Activated CD8-positive, alpha-beta memory T cell treated with anti-CD3 and anti-CD28 coated beads, Interleukin-2, amount 10 ng/mL, durations not matched to agents 7 days and 5 days (primary cell): ENCODE data around the gene CSNK1G1. TPM values are rescaled to one million over a fixed set of nuclear protein-coding genes. Genes with fewer than 3 reads are reported as not detected.
"Not testable (repeated sequence)": the region's sequence is repeated elsewhere in the genome, so short reads cannot be mapped to it uniquely, and the experiment has no call there.

ENCODE experiments used
- ATAC-seq: fragments of 150-1000 bp; cut with Tn5 transposase; one replicate; pipeline ENCODE4 v1.10.0; 2021; ENCODE audit warnings: moderate library complexity
- CTCF ChIA-PET: fragments of 350-600 bp; sonication (Branson Sonifier 250); formaldehyde crosslinking; loops from one replicate; lab custom pipeline; 2021; ENCODE audit warnings: antibody characterized with exemption; lab: Charles Lee
- DNase-seq: peaks from one replicate; pipeline ENCODE4 v3.0.0-alpha.2; 2020
- H3K27ac Mint-ChIP-seq: one replicate; pipeline ENCODE4 v1.8.0; 2021; ENCODE audit warnings: mild to moderate bottlenecking, mixed read lengths
- H3K27me3 Mint-ChIP-seq: one replicate; pipeline ENCODE4 v1.8.0; 2021; ENCODE audit warnings: mixed read lengths
- H3K36me3 Mint-ChIP-seq: one replicate; pipeline ENCODE4 v1.8.0; 2021; ENCODE audit warnings: mild to moderate bottlenecking, mixed read lengths
- H3K4me1 Mint-ChIP-seq: one replicate; pipeline ENCODE4 v1.8.0; 2021; ENCODE audit warnings: mixed read lengths
- H3K4me3 Mint-ChIP-seq: one replicate; pipeline ENCODE4 v1.8.0; 2021; ENCODE audit warnings: mild to moderate bottlenecking, moderate library complexity, mixed read lengths
- H3K9me3 Mint-ChIP-seq: one replicate; pipeline ENCODE4 v1.8.0; 2022; ENCODE audit warnings: low read depth, mixed read lengths
- total RNA-seq, 2 experiments: library from RNA; stranded (reverse); gene quantifications; one replicate each; pipeline ENCODE4 v1.2.3, GENCODE V29; 2021

The CSNK1G1 gene
- total RNA-seq, 2 experiments from 2014 or later: 26.9 to 30.5 TPM

DNA sequence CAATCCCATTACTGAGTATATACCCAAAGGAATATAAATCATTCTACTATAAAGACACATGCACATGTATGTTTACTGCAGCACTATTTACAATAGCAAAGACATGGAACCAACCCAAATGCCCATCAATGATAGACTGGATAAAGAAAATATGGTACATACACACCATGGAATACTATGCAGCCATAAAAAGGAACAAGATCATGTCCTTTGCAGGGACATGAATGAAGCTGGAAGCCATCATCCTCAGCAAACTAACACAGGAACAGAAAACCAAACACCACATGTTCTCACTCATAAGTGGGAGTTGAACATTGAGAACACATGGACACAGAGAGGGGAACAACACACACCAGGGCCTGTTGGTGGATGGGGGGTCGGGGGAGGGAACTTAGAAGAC is 134.1 kb downstream of the CSNK1G1 start:
- not testable (repeated sequence) for H3K9me3 Mint-ChIP-seq, DNase-seq, H3K27me3 Mint-ChIP-seq, H3K4me3 Mint-ChIP-seq, H3K27ac Mint-ChIP-seq, ATAC-seq
- CTCF ChIA-PET: interaction anchor here (1.0 kb wide), 1 partner anchor 58 kb away, joined by 3 read pairs; no protein-coding TSS in a partner anchor
- Mint-ChIP-seq H3K4me1 (peaks cover 15% of the 10 kb centered on the region), H3K36me3 (peaks cover 21% of the 10 kb centered on the region)

GRCh38 chr15:64217429-64217750 is 138.6 kb downstream of the CSNK1G1 start:
- DNase-seq, H3K4me1 Mint-ChIP-seq, H3K27me3 Mint-ChIP-seq, ATAC-seq, H3K27ac Mint-ChIP-seq, H3K9me3 Mint-ChIP-seq, H3K4me3 Mint-ChIP-seq: not testable (repeated sequence)
- peaks cover 15% of the 10 kb centered on the region for H3K36me3 Mint-ChIP-seq
- CTCF ChIA-PET: interaction anchor here (0.7 kb wide), 1 partner anchor 39 kb away, joined by 3 read pairs; no protein-coding TSS in a partner anchor

DNA sequence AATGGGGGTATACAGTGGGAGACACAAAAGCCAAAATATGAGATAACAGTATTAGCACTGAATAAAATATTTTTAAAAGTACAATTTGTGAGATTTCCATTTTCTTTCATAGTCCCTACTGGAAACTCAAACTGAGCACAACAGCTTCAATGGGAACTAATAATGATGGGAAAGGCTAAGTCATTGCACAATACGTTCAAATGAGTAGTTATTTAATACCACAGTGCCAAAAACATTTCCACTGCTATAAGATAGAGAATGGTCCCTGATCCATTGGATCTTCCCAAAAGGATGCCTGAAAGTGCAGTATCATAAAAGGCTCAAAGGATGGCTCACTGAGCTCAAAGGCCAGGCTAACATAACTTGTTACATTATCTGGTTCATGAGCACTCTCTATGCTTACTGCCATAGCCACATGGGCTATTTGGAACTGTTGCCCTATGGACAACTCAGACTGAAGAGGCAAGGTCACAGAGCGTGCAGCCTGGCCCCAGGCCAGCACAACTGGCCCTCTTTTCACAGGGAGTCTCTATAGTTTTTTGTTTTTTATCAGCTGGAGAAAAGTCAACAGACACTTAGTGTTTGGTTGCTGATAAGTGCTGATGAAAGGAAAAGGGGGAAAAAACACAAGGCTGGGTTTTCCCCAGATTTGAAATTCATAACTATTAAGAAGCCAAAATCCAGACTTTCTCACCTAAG is 139.1 kb downstream of the CSNK1G1 start:
- Mint-ChIP-seq H3K27ac (no peak overlapping the region), H3K9me3 (no peaks in the 10 kb centered on the region), H3K4me1 (peaks cover 6% of the 10 kb centered on the region), H3K36me3 (peaks cover 12% of the 10 kb centered on the region), H3K27me3 (no peaks in the 10 kb centered on the region), H3K4me3 (no peak overlapping the region)
- DNase-seq (no peak), ATAC-seq (no peak)
- CTCF ChIA-PET: interaction anchor here (0.7 to 1.5 kb wide), 3 partner anchors 38 to 511 kb away, joined by 3 read pairs; no protein-coding TSS in a partner anchor

- Mint-ChIP-seq H3K36me3 (peaks cover 11% of the 10 kb centered on the region), H3K27me3 (no peaks in the 10 kb centered on the region), H3K27ac (no peak overlapping the region), H3K4me3 (no peak overlapping the region), H3K9me3 (no peaks in the 10 kb centered on the region), H3K4me1 (peaks cover 12% of the 10 kb centered on the region)
- DNase-seq (no peak), ATAC-seq (no peak)
- CTCF ChIA-PET: interaction anchor here (0.7 to 1.5 kb wide), 2 partner anchors 63 to 512 kb away, joined by 3 read pairs; no protein-coding TSS in a partner anchor
Measured at GRCh38 chr15:64216196-64216595, 139.8 kb downstream of the CSNK1G1 start.

- DNase-seq: no peak
- H3K9me3 Mint-ChIP-seq: no peaks in the 10 kb centered on the region
Measured at GRCh38 chr15:64213646-64214045, 142.3 kb downstream of the CSNK1G1 start.

DNA sequence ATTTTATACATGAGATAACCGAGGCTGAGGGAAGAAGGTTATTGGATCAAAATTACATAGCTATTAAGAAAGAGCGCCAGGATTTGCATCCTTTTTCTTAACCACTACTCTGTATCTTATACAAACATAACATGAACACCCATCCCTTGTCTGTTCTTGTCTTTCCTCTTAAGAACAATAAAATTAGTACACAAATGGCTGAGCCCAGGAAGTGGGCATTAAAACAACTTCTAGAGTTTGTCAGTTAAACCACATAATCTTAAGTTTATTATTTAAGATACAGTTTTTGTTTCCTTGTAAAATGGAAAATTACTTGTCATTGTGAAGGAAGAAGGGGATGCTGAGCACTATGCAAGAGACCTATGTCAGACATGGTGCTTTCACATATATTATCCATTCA is 144.3 kb downstream of the CSNK1G1 start:
- no peak overlapping the region for H3K4me3 Mint-ChIP-seq
- H3K4me1 Mint-ChIP-seq: peaks cover 21% of the 10 kb centered on the region
- no peaks in the 10 kb centered on the region for H3K9me3 Mint-ChIP-seq
- CTCF ChIA-PET: no interaction called here
- peak overlapping the region; percentile 60 for H3K27ac Mint-ChIP-seq
- no peaks in the 10 kb centered on the region for H3K27me3 Mint-ChIP-seq
- ATAC-seq: no peak
- H3K36me3 Mint-ChIP-seq: peaks cover 13% of the 10 kb centered on the region
- no peak for DNase-seq

More at GRCh38 chr15:64213646-64214045, 142.3 kb downstream of the CSNK1G1 start:
- peaks cover 11% of the 10 kb centered on the region for H3K36me3 Mint-ChIP-seq
- ATAC-seq: no peak
- CTCF ChIA-PET: no interaction called here
- H3K4me1 Mint-ChIP-seq: peaks cover 21% of the 10 kb centered on the region
- peak overlapping the region; percentile 1 for H3K27ac Mint-ChIP-seq
- H3K27me3 Mint-ChIP-seq: no peaks in the 10 kb centered on the region
- H3K4me3 Mint-ChIP-seq: no peak overlapping the region

GRCh38 chr15:64210371-64210770 is 145.6 kb downstream of the CSNK1G1 start:
- Mint-ChIP-seq H3K9me3 (no peaks in the 10 kb centered on the region), H3K4me3 (no peak overlapping the region), H3K4me1 (peaks cover 21% of the 10 kb centered on the region), H3K36me3 (peaks cover 13% of the 10 kb centered on the region), H3K27me3 (no peaks in the 10 kb centered on the region), H3K27ac (no peak overlapping the region)
- ATAC-seq: no peak
- DNase-seq: no peak
- CTCF ChIA-PET: interaction anchor here (0.6 to 1.6 kb wide), 5 partner anchors 41 to 491 kb away, joined by 3 to 7 read pairs (median 5); partner anchors contain the start of genes CSNK1G1 and PPIB

DNA sequence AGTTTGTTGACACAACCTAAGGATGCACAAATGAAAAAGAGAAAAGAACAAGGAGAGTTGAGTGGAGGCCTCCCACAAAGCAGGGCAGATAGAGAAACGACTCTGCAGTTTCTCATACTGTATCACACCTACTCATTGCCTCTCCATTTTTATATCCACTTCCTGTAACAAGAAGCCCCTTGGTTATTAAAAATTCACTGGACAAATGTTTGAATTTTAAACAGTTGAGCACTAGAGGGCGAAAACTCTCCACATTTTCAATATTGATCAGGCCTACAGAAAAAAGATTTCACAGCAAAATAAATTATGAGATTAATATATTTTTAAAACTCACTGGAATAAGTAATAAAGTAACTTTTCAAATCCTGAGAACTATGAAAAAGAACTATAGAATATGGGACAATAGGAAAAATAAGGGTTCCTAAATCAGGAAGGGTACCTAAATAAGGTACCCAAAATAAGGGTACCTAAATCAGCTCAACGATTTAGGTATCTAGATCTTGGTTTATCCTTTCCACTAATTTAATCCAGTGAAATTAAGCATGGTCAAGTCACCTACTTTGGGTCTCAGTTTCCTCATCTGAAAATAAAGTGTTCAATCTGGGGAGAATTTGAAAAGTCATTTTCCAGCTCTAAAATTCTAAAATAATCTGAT is 146.2 kb downstream of the CSNK1G1 start:
- CTCF ChIA-PET: interaction anchor here (0.7 to 1.6 kb wide), 5 partner anchors 41 to 524 kb away, joined by 3 to 7 read pairs (median 3); partner anchors contain the start of genes CSNK1G1 and PPIB
- H3K27me3 Mint-ChIP-seq: no peaks in the 10 kb centered on the region
- no peak for DNase-seq
- H3K4me1 Mint-ChIP-seq: peaks cover 21% of the 10 kb centered on the region
- H3K27ac Mint-ChIP-seq: peak overlapping the region; percentile 57
- no peak for ATAC-seq
- no peak overlapping the region for H3K4me3 Mint-ChIP-seq
- no peaks in the 10 kb centered on the region for H3K9me3 Mint-ChIP-seq
- peaks cover 13% of the 10 kb centered on the region for H3K36me3 Mint-ChIP-seq

DNA sequence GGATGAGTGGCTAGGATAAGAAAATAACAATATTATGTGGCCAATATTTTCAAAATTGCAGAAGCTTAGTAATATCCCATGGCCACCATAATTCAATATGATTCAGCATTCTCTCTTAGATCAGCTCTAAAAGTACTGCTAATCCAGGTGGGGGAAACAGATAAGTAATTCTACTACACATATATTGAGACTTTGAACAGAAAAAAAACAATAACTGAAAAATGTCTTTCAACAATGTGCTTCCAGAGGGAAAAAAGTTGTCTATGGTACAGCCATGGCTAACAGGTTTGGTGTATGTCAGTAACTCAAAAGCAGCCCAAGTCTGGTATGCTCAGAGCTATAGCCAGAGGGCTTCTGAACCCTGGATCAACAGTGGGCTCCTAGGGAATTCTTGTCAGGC is 150.8 kb downstream of the CSNK1G1 start:
- H3K9me3 Mint-ChIP-seq: no peaks in the 10 kb centered on the region
- no peaks in the 10 kb centered on the region for H3K27me3 Mint-ChIP-seq
- H3K4me3 Mint-ChIP-seq: no peak overlapping the region
- no peak for ATAC-seq
- CTCF ChIA-PET: interaction anchor here (1.0 to 1.1 kb wide), 2 partner anchors 35 to 182 kb away, joined by 3 read pairs; no protein-coding TSS in a partner anchor
- H3K27ac Mint-ChIP-seq: no peak overlapping the region
- no peak for DNase-seq
- H3K4me1 Mint-ChIP-seq: peaks cover 3% of the 10 kb centered on the region
- peaks cover 16% of the 10 kb centered on the region for H3K36me3 Mint-ChIP-seq

DNA sequence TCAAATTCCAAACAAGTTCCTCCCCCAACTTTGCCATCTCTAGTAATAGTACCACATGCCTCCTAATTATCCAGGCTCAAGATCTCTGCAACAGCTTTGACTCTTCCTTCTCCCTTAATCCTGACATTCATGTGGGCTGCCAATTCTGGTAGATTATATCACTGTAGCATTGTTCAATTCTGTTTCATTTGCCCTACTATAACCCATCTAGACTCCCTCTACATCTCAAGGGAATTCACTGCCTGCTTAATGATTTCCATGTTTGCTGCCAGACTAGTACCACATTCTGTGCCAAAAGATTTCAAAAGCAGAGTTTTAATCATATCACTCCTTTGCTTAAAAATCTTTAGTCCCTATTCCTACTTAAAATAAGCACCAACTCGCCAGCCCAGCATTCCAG is 158.5 kb downstream of the CSNK1G1 start:
- Mint-ChIP-seq H3K36me3 (peaks cover 15% of the 10 kb centered on the region), H3K4me3 (no peak overlapping the region), H3K9me3 (no peaks in the 10 kb centered on the region), H3K27me3 (no peaks in the 10 kb centered on the region), H3K27ac (no peak overlapping the region), H3K4me1 (no peaks in the 10 kb centered on the region)
- ATAC-seq: no peak
- CTCF ChIA-PET: interaction anchor here (0.7 kb wide), 1 partner anchor 513 kb away, joined by 3 read pairs; no protein-coding TSS in a partner anchor
- DNase-seq: no peak

DNA sequence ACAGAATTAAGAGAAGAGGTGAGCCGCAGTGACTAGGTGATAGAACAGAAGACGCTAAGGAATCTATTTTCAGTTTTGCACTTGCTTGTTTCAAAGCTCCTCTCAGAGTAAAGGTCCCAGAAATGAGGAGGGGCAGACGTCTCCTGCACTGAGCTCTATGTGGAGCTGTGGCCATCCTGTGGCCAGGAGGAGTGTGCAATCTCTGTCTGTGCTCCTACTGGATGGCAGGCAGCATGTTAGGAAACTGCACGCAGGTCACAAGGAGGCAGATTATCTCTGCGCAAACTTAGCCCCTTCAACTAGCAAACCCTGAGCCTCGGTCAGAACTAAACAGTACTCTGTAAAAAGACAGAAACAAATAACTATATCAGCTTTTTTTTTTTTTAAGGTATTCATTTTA is 162.0 kb downstream of the CSNK1G1 start:
- Mint-ChIP-seq H3K36me3 (peaks cover 16% of the 10 kb centered on the region), H3K4me3 (no peak overlapping the region), H3K4me1 (peaks cover 5% of the 10 kb centered on the region), H3K9me3 (peaks cover 2% of the 10 kb centered on the region), H3K27me3 (no peaks in the 10 kb centered on the region), H3K27ac (no peak overlapping the region)
- CTCF ChIA-PET: interaction anchor here (0.9 to 3.1 kb wide), 2 partner anchors 8 to 194 kb away, joined by 3 to 7 read pairs; partner anchors contain the start of gene TRIP4
- ATAC-seq (no peak), DNase-seq (no peak)

DNA sequence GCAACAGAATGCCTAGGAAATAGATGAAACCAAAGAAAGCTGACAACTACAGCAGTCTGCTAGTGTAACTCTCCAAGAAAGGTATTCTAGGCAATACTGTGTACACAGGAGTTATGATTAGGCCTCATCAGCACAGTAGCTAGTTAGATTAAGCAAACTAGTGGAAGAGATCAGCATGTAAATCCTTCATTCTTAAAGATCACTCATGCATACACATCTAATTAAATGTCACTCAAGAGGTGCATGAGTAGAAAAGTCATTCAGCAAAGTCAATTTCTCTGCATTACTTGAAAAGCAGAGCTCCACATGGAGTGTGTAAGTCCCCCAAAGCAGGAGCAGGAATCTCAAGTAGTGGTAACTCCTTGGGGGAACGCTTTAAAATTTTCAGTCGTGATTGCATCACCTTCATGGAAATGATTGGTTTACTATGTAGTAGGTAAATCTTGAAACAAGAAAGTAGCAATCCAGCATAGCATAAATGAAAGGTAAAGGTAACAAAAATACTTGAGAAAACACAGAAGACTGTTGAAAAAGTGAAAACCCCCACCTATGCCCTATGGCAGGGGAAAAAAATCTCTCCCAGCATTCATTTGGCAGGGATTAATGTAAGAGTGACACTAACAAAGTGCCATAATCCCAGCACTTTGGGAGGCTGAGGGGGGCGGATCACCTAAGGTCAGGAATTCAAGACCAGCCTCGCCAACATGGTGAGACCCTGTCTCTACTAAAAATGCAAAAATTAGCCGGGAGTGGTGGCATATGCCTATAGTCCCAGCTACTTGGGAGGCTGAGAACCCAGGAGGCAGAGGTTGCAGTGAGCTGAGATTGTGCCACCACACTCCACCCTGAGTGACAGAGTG is 163.8 kb downstream of the CSNK1G1 start:
- no peak for ATAC-seq
- peaks cover 2% of the 10 kb centered on the region for H3K9me3 Mint-ChIP-seq

More for the DNA sequence above, 163.8 kb downstream of the CSNK1G1 start:
- peaks cover 21% of the 10 kb centered on the region for H3K4me1 Mint-ChIP-seq
- no peak overlapping the region for H3K27ac Mint-ChIP-seq
- peaks cover 26% of the 10 kb centered on the region for H3K36me3 Mint-ChIP-seq
- CTCF ChIA-PET: interaction anchor here (0.7 to 3.1 kb wide), 4 partner anchors 10 to 440 kb away, joined by 3 to 7 read pairs (median 6); no protein-coding TSS in a partner anchor
- H3K27me3 Mint-ChIP-seq: no peaks in the 10 kb centered on the region
- DNase-seq: no peak
- no peak overlapping the region for H3K4me3 Mint-ChIP-seq
